DMS153 (cell line): ENCODE results near the gene RNF123.
"Not testable (repeated sequence)": the region's sequence is repeated elsewhere in the genome, so short reads cannot be mapped to it uniquely, and the experiment has no call there.

Experiments used
- DNase-seq: peaks from one replicate; lab custom pipeline; 2025; lab: John Stamatoyannopoulos, UW

RNF123 gene

GRCh38 chr3:49681232-49681522 lies 8.2 kb upstream of the RNF123 start:
- DNase-seq = no peak

GRCh38 chr3:49681543-49681942 lies 7.8 kb upstream of the RNF123 start:
- DNase-seq = no peak

GRCh38 chr3:49683162-49683561 lies 6.2 kb upstream of the RNF123 start:
- DNase-seq = no peak

GRCh38 chr3:49684453-49684852 lies 4.9 kb upstream of the RNF123 start:
- DNase-seq = not testable (repeated sequence)

GRCh38 chr3:49685103-49685502 lies 4.3 kb upstream of the RNF123 start:
- not testable (repeated sequence) for DNase-seq

- DNase-seq = not testable (repeated sequence)
Measured at GRCh38 chr3:49685846-49686245, 3.5 kb upstream of the RNF123 start.

GRCh38 chr3:49686346-49686745 lies 3.0 kb upstream of the RNF123 start:
- not testable (repeated sequence) for DNase-seq

- not testable (repeated sequence) for DNase-seq
Measured at GRCh38 chr3:49686769-49687423, 2.5 kb upstream of the RNF123 start.

GRCh38 chr3:49687424-49687795 lies 1.9 kb upstream of the RNF123 start:
- DNase-seq = not testable (repeated sequence)

GRCh38 chr3:49688338-49689045 lies 865 bp upstream of the RNF123 start:
- not testable (repeated sequence) for DNase-seq

GRCh38 chr3:49689908-49690624 lies 709 bp downstream of the RNF123 start:
- DNase-seq = not testable (repeated sequence)

- DNase-seq = not testable (repeated sequence)
Measured at GRCh38 chr3:49690856-49691255, 1.5 kb downstream of the RNF123 start.

GRCh38 chr3:49691481-49691880 lies 2.1 kb downstream of the RNF123 start:
- not testable (repeated sequence) for DNase-seq

GRCh38 chr3:49694409-49695070 lies 5.2 kb downstream of the RNF123 start:
- DNase-seq = not testable (repeated sequence)

GRCh38 chr3:49695350-49696015 lies 6.1 kb downstream of the RNF123 start:
- not testable (repeated sequence) for DNase-seq

GRCh38 chr3:49699281-49699979 lies 10.1 kb downstream of the RNF123 start:
- no peak for DNase-seq

GRCh38 chr3:49700014-49700413 lies 10.7 kb downstream of the RNF123 start:
- no peak for DNase-seq

- DNase-seq = no peak
Measured at GRCh38 chr3:49700453-49701128, 11.2 kb downstream of the RNF123 start.

- DNase-seq = no peak
Measured at GRCh38 chr3:49701388-49702077, 12.2 kb downstream of the RNF123 start.

GRCh38 chr3:49702672-49703071 lies 13.3 kb downstream of the RNF123 start:
- no peak for DNase-seq
